Stimulated activated CD8-positive, alpha-beta memory T cell treated with anti-CD3 and anti-CD28 coated beads, Interleukin-12 subunit alpha, Interleukin-12 subunit beta, amount 100 ng/mL, for 1 hour (primary cell): ENCODE results near the gene ASB18.

Source experiments
- DNase-seq: peaks from one replicate; pipeline ENCODE4 v3.0.0-alpha.2; 2020; ENCODE audit warnings: low read depth

ASB18 gene

GRCh38 chr2:236173729-236174607 lies 90.2 kb downstream of the ASB18 start:
- no peak for DNase-seq

DNA sequence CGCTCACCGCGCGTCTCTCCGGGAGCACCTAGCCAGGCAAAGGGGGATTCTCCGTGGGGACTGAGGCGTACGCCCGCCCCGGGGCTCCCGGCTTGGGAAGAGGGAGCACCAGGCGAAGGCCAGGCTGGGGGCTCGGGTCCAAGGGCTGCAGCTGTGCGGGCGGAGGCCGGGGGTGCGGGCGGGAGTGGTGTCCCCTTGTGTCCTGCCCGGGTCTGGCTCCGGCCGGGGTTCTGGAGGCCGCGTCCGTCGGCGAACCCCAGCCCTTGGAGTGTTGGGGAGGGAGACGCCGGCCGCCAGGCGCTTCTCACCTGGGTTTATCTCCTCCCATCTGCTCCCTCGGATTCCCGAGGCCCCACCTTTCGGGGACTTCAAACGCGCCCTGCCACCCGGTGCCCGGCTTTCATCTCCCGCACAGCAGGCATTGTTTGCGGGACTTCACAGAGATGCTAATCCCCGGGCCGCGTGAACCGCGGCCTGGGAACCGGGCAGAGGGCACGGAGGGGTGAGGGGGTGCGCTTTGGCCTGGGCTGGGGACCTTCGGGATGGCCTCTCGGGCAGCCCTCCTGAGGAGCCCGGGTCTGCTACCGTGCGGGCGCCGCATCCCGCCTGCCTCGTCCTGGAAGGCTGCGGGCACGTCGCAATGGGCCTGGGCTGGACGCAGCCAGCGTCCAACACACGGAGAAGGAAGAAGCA lies 91.0 kb downstream of the ASB18 start:
- no peak for DNase-seq

GRCh38 chr2:236172255-236173035 lies 91.8 kb downstream of the ASB18 start:
- no peak for DNase-seq

GRCh38 chr2:236171680-236172254 lies 92.4 kb downstream of the ASB18 start:
- no peak for DNase-seq

DNA sequence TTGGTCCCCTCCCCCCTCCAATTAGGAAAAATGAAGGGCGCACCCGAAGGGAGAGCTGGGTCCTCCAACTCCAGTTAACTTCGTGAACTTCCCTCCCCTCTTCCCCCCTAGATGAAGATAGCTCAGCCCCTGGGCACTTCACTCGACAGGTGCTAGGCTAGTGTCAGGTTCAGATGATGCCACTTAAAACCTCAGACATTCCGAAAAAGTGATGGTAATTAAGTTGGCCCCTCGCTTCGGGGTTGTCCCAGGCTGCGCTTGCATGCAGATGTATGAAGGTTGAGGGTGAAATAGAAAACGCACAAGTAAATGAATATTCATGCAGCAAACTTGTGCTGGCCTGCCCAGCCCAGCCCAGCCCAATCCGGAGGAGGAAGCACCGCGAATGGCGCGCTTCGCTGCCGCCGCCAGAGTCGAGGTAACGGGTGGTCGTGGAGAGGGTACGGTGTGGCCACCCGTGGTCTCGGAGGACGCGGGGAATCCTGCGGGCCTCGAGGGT lies 93.0 kb downstream of the ASB18 start:
- DNase-seq, result no peak

- DNase-seq, result no peak
Observed at GRCh38 chr2:236170590-236171165, 93.5 kb downstream of the ASB18 start.

DNA sequence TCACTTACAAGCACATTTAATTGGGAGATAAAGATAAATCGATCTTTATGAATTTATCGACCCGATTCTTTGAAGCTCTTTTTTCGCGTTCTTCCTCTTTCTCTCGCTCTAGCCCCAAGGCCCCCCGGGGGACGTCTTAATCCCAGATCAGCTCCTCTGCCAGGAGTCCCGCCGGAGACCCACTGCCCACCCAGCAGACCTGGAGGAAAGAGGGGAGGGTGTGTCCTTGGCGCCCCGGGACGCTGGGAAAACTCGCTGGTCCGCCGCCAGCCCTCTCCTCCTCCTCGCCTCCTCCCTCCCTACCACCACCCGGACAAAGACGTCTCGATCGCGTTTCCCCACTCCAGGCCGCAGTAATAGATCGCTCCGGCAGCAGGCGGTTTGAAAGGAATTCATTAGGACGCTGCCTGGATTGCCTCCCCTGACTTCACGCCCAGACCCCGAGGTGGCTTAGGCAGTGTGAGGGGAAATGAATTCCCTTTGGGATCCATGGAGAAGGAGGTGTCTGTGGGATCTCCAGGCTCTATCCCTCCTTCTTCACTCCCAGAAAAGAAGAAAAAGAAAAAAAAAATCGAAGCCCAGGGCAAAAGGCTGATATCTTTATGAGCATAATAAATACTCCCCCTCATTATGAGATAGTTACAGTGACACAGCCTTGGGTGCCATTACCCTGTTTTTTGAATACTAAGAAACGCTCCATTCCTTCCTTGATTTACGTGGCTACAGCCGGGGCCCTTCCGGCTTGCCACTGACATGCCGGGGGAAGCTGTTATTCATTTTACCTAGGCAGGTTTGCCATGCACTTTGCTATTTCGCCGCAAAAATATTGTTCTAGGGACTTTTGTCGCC lies 94.2 kb downstream of the ASB18 start:
- no peak for DNase-seq

DNA sequence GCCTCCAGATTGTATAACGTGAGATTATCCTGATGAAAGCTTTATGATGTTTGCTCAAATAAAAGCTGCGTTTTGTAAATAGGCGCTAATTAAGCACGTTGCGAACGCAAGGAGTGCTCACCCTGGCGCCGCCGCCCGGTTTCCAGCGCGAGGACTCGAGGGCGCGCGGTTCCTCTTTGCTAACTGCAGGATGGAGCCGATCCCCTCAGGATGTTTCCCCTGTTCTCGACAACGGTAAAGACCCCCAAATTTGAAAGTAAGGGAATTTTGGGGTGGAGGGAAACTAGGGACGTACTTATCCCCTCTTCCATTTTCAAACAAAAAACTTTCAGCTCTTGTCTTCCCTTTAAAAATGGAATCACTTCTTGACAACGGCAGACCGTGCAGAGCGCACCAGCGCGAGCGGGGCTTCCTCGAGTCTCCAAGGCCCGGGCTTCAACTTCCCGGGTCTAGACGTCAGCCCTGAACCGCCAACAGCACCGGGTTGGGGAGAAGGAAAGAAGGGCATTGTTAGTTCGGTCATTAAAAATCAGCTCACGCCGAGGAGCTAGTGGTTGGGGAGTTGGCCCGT lies 95.0 kb downstream of the ASB18 start:
- no peak for DNase-seq

DNA sequence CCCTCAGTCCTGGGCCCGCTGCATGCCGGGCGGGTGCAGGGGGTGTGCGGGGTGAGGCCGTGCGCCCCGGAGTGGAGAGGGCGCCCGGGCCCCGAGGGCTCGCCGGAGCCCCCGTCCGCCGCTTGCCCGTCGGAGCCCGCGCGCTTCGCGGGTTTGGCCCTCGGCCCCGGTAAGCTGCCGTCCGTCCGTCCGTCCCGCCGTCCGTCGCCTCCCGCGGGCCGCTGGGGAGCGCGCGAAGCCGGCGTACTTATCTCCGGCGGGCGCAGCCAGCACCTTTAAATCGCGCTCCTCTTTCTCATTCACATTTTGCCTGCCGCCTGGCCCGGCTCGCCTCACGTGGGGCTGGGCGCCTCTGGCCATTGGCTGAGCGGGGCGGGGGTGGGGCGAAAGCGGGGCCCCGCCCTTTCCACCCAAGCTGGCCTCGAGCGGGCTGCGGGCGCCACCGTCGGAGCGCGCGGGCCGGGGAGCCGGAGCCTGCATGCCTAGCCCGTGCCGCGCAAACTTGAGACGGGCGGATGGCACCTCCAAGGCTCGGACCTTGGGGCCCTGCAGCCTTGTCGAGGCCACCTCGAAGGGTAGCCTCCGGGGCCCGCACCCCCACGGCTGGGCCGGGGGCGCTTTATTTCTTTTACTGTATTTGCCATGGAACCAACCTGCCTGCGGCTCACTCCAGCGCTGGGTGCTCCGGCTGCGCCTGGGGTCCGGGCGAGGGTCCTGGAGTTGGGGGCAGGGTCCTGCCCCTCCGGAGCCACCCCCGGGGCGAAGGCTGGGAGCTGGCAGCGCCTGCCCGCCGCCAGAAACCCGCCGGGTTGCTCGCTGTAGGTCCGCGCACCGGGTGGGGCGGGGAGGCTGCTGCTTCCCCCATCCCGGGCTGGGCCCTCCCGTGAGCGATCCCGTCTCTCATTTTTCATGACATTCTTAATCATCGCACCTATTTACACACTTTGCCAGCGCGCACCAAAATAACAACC lies 95.8 kb downstream of the ASB18 start, which contains the start of gene GBX2:
Gene GBX2 (minus strand): TSS at position 277 of the 971 bp plus-strand sequence. CDS start 415 bp downstream, outside the sequence.
- DNase-seq, result no peak

DNA sequence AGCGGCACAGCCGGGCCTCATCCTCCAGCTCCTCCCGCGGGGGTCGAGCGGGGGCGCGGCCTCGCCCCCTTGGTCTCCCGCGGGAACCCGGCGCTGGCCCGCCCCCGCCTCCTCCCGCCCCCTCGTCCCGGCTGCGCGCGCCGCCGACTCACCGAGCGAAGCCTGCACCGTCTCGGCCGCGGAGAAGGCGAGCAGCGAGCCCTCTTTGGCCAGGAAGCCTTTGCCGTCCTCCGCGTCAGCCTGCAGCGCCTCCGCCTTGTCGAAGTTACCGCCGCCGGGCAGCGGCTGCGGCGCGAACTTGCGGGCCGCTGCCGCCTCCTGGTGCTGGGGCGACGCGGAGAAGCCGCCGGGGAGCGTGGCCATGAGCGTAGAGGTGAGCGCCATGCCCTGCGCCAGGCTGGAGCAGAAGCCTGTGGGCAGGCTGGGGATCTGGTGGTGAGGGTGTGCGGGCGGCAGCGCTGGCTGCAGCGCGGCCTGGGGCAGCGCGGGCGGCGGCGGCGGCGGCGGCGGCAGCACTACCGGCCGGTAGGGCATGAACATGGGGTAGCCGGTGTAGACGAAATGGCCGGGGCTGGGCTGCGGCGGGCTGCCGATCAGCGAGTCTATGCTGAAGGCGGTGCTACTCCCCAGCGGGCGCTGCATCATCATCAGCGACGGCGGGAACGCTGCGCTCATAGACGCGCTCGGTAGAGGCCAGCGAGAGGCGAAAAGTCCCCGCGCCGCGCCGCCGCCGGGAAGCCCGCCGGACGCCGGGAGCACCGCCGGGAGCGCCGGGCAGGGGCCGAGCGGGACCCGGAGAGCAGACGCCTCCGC lies 96.7 kb downstream of the ASB18 start:
- DNase-seq, result no peak

DNA sequence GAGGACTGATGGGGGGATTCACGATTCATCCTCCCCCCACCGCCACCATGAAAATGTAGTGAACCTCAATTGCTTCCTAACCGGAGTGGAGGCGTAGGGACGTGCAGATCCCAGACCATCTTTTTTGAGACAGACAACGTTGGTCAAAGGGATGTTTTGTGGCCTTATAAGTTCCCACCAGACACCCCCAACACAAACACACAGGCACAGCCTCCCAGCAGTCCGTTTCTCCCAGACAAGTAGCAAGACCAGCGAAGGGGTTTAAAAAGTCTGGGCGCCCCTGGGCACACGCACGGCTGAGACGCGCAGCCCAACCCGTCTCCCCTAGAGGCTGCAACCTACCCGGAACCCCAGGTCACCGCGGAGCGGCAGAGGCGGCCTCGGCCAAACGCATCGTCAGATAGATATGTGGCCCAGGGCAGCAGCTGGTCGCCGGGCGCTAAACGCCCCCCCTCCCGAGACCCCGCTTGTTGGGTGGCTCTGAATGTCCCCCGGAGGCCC lies 97.4 kb downstream of the ASB18 start:
- no peak for DNase-seq

GRCh38 chr2:236165842-236166795 lies 98.1 kb downstream of the ASB18 start:
- DNase-seq, result no peak

DNA sequence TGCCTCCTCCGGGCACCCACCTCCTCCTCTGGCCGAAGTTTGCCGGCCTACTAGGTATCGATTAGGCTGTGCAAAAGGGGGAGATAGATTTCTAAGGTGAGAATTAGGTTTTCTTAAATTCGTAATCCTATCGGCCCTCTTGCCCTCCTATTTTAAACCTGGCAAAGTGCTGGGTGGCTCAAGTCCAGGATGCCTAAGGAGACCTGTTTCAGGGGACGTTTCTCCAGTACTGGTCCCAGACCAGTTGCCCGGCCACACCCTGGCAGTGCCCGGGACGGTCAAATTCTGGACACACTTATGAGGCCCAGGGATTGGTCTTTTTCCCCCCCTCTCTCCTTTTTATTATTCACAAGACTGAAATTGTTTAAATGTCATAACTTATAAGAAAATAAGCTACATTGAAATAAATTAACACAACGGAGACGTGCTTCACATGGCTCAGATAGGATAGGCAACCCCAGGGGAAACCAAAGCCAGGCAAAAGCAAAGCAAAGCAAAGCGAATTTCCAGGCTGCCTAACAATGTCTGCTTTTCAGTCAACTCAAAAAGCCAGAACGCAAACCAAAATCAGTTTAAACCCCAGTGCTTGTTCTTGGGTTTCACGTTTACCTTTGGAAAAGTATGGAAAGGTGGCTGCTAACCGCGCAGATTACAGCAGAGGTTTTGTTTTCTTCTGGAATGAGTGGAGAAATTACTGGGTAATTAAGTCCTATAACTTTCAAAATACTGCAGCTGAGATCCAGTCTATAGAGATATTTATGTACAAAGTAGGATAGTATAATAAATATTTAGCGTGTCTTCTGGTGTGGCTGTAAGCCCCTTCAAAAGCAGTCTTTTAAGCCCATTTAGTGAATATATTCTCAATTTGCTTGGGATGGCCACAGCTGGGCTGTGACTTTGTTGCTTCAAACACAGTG lies 99.0 kb downstream of the ASB18 start:
- DNase-seq, result no peak

DNA sequence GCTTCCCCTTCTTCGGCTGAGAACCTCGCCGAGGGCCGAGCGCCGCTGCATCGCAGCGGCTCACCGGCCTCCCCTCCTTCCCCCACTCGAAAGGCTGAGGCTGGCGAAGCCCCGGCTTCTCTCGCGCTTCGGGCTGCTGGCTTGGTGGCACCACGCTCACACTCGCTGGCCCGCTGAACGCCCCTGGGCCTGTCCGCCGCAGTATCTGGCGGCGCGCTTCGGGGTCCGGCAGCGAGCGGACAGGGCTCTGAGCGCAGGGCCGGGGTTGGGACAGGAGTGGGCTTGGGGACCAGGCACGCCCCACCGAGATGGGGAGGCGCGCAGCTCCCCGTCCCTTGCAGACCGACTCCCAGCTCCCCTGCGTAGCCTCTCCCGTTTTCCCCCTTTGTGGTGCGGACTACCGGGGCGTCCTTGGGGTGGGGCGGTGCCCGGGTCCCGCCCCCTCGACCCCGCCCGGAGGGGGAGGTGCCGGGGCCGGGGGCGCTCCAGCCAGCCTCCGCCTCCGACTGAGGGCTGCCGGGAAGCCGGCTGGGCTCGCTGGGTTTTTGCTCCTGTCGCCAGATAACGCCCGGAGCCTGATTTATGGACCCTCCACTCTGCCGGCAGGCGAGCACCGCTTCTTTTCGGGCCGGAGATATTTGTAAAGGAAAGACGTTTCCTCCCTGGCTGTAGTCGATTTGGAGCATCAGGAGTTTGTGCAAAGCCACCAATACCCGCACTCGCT lies 99.8 kb downstream of the ASB18 start:
- no peak for DNase-seq
